GM12801 (cell line): ENCODE results near the gene TSPEAR.

Experiments used
- CTCF ChIP-seq: IDR thresholded peaks from one replicate; pipeline ENCODE4 v1.5.1; 2011; ENCODE audit warnings: control low read depth; ENCODE audit not compliant: insufficient read length; ENCODE audit errors: extremely low read depth

Gene TSPEAR

DNA sequence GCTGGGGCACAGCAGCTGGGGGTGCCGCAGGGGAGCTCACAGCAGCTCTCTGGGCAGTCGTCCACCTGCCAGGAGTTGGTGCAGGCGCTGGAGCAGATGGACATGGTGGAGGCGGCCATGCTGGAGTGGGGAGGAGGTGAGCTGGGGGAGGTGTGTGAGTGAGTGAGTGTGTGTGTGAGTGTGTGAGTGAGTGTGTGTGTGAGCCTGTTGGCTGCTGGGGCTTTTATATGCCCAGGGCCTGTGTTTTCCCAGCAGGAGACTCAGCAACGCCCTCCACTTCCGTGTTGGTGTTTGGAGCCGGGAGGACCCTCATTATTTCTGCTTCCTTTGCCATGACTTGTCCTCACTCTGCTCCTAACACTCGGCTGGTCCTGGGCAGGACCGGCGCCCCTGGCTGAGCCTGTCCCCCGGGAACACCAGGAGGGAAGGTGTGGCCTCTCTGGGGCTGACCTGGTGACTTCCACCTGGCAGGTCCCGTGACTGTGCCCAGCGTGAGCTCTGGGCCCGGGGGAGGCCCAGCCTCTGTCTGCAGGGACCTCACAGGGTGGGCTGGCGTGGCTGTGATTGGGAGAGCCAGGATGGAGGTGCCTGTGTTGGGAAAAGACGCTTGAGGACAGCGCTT, 159.9 kb downstream of the TSPEAR start, which contains the start of gene KRTAP10-2:
KRTAP10-2 (minus strand) TSS at position 166 of the 622 bp plus-strand sequence; CDS start at position 119, 47 bp downstream.
- TF ChIP-seq CTCF, result no peak

DNA sequence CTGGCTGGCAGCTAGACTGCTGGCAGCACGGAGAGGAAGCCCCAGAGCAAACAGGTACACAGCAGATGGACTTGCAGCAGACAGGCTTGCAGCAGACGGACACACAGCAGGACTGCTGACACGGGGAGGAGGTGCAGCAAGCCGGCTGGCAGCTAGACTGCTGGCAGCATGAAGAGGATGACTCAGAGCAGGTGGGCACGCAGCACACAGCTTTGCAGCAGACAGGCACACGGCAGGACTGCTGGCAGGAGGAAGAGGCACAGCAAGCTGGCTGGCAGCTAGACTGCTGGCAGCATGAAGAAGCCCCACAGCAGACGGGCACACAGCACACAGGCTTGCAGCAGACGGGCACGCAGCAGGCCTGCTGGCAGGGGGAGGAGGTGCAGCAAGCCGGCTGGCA, 160.6 kb downstream of the TSPEAR start:
- no peak for TF ChIP-seq CTCF

DNA sequence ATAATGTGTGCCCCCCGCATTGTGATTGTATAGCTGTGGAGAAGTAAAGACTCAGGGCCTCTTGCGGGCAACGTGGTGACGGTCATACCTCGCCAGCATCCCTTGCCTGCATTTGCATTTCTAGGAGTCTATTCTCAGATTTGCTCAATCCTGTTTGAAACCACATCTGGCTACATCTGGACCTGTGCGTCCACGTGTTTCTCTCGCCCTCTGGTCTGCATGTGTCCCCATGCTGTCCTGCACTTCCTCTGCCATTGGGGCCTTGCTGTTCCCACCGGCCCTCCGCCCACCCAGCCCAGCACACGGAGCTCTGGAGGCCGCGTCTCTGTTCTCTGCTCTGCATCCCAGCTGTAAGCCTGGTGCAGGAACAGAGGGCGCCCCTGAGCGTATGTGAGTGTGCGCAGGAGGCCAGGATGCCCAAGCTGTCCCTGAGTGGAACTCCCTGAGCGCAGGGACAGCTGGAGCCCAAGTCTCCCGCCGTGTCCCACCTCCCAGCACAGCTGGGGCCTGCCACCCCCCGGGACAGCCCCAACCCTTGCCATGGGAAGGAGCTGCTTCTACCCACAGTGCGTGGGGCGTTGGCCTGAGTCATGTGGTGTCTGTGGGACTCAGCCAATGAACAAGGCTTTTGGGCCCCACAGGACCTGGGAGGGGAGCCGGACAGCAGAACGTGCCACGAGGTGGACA, 161.7 kb downstream of the TSPEAR start:
- no peak for TF ChIP-seq CTCF

DNA sequence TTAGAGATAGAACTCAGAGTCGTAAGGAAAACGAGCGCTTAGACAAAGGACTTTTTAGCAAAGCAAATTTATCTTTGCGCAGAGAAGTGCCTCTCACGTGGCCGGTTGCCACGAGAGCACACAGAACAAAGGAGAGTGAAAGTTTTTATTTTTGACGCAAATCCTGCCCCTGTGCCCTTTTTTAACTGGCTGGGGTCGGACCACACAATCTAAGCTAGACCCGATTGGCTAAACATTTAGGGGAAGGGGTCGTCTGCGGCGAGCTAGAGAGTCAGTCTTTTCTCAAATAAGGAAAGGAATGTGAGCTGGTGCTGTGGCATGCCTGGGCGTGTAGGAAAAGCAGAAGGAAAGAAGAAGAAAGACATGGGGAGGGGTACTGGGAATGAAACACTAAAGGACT, 162.4 kb downstream of the TSPEAR start:
- no peak for TF ChIP-seq CTCF

GRCh38 chr21:44548381-44548780, 163.0 kb downstream of the TSPEAR start:
- no peak for TF ChIP-seq CTCF

- TF ChIP-seq CTCF, result no peak
These were observed 163.6 kb downstream of the TSPEAR start for GRCh38 chr21:44547656-44548331.

GRCh38 chr21:44544566-44544965, 166.8 kb downstream of the TSPEAR start:
- TF ChIP-seq CTCF, result no peak
